IMR-90 (cell line): ENCODE measurements around the gene IL21. TPM values are rescaled to one million over a fixed set of nuclear protein-coding genes. Genes with fewer than 3 reads are reported as not detected.
A peak's percentile ranks its signal among the peaks of the same experiment; 100 is the strongest.

Experiments
- ATAC-seq: fragments of 200-7000 bp; cut with Tn5 transposase; 2 replicates; pipeline ENCODE4 v1.9.1; 2020; ENCODE audit warnings: low read depth, mild to moderate bottlenecking, moderate library complexity
- BruUV-seq: library from RNA; stranded (reverse); fragments of 400-500 nt; replicated peaks from 2 replicates; lab custom pipeline; 2021; lab: Mats Ljungman, UMichigan
- CTCF ChIA-PET: fragments of 300-600 bp; formaldehyde crosslinking; extraction: SDS; loops from one replicate; lab custom pipeline; 2021; ENCODE audit warnings: antibody characterized with exemption; lab: Yijun Ruan, JAX
- POLR2A ChIA-PET: fragments of 300-600 bp; sonication (Branson Sonifier 250); formaldehyde crosslinking; loops from one replicate; lab custom pipeline; 2022; ENCODE audit warnings: antibody characterized with exemption; ENCODE audit not compliant: unreplicated experiment; lab: Charles Lee
- DNase-seq: peaks from one replicate; pipeline ENCODE4 v3.0.0; 2013
- H2AFZ ChIP-seq: replicated peaks from 2 replicates; pipeline ENCODE3; 2013; ENCODE audit warnings: low read length, mild to moderate bottlenecking; ENCODE audit not compliant: poor library complexity
- H2AK5ac ChIP-seq: 2 replicates; pipeline ENCODE4 v1.6.1; 2013; ENCODE audit warnings: low read depth, low read length, inconsistent platforms
- H2AK9ac ChIP-seq: replicated peaks from 2 replicates; pipeline ENCODE3; 2013; ENCODE audit warnings: mild to moderate bottlenecking, low read depth, low read length, moderate library complexity; ENCODE audit not compliant: poor library complexity
- H2BK120ac ChIP-seq: 2 replicates; pipeline ENCODE4 v1.6.1; 2013; ENCODE audit warnings: low read depth, low read length, inconsistent platforms
- H2BK15ac ChIP-seq: 3 replicates; pipeline ENCODE4 v1.6.1; 2013; ENCODE audit warnings: low read depth, low read length, inconsistent platforms
- H2BK20ac ChIP-seq: 2 replicates; pipeline ENCODE4 v1.6.1; 2013; ENCODE audit warnings: low read depth, mild to moderate bottlenecking, inconsistent platforms, low read length, moderate library complexity
- H2BK5ac ChIP-seq: 2 replicates; pipeline ENCODE4 v1.6.1; 2013; ENCODE audit warnings: mild to moderate bottlenecking, low read depth, low read length, inconsistent platforms; ENCODE audit not compliant: poor library complexity, severe bottlenecking
- H3K14ac ChIP-seq: replicated peaks from 2 replicates; pipeline ENCODE4 v1.6.1; 2013; ENCODE audit warnings: low read depth, low read length, inconsistent platforms
- H3K18ac ChIP-seq: 2 replicates; pipeline ENCODE4 v1.6.1; 2013; ENCODE audit warnings: low read depth, low read length, control low read depth
- H3K23ac ChIP-seq: 2 replicates; pipeline ENCODE4 v1.6.1; 2013; ENCODE audit warnings: low read depth, low read length, inconsistent platforms
- H3K27ac ChIP-seq: 2 replicates; pipeline ENCODE4 v1.5.1; 2013; ENCODE audit warnings: mild to moderate bottlenecking, control low read depth, low read length; ENCODE audit not compliant: insufficient read depth
- H3K27me3 ChIP-seq: 2 replicates; pipeline ENCODE4 v1.6.1; 2013; ENCODE audit warnings: low read length; ENCODE audit not compliant: control insufficient read depth, insufficient read depth
- H3K36me3 ChIP-seq: 2 replicates; pipeline ENCODE4 v1.6.1; 2013; ENCODE audit warnings: low read length, mixed read lengths; ENCODE audit not compliant: control insufficient read depth, insufficient read depth
- H3K4ac ChIP-seq: 2 replicates; pipeline ENCODE4 v1.6.1; 2013; ENCODE audit warnings: low read depth, low read length, inconsistent platforms
- H3K4me1 ChIP-seq: 2 replicates; pipeline ENCODE4 v1.6.1; 2013; ENCODE audit warnings: low read length, mixed read lengths; ENCODE audit not compliant: control insufficient read depth, insufficient read depth
- H3K4me2 ChIP-seq: 2 replicates; pipeline ENCODE4 v1.6.1; 2013; ENCODE audit warnings: low read depth, mild to moderate bottlenecking, control low read depth, low read length, moderate library complexity
- H3K4me3 ChIP-seq: 2 replicates; pipeline ENCODE4 v1.5.1; 2013; ENCODE audit warnings: low read depth, mild to moderate bottlenecking, control low read depth, low read length, moderate library complexity; ENCODE audit not compliant: insufficient read depth
- H3K56ac ChIP-seq: 2 replicates; pipeline ENCODE4 v1.6.1; 2013; ENCODE audit warnings: low read length, inconsistent platforms; ENCODE audit not compliant: insufficient read depth; ENCODE audit errors: extremely low read depth
- H3K79me1 ChIP-seq, 2 experiments: 2 replicates each; pipeline ENCODE4 v1.6.1; 2013; ENCODE audit warnings: low read length in 2 of 2, inconsistent platforms in 1 of 2, low read depth in 1 of 2
- H3K9ac ChIP-seq: 2 replicates; pipeline ENCODE4 v1.6.1; 2013; ENCODE audit warnings: low read depth, low read length, control low read depth
- H3K9me1 ChIP-seq: 2 replicates; pipeline ENCODE4 v1.6.1; 2013; ENCODE audit warnings: low read length, inconsistent platforms; ENCODE audit not compliant: insufficient read depth
- H3K9me3 ChIP-seq: 2 replicates; pipeline ENCODE4 v1.6.1; 2013; ENCODE audit warnings: low read length; ENCODE audit not compliant: control insufficient read depth, insufficient read depth
- H4K20me1 ChIP-seq: 2 replicates; pipeline ENCODE4 v1.6.1; 2013; ENCODE audit warnings: low read length, inconsistent platforms; ENCODE audit not compliant: insufficient read depth
- H4K5ac ChIP-seq: 2 replicates; pipeline ENCODE4 v1.6.1; 2013; ENCODE audit warnings: mild to moderate bottlenecking, low read depth, low read length, control low read depth
- H4K8ac ChIP-seq, 2 experiments: 2 replicates each; pipeline ENCODE4 v1.6.1; 2013; ENCODE audit warnings: low read depth in 2 of 2, low read length in 2 of 2, control low read depth in 1 of 2, inconsistent platforms in 1 of 2
- H4K91ac ChIP-seq: 2 replicates; pipeline ENCODE4 v1.6.1; 2013; ENCODE audit warnings: low read depth, low read length, inconsistent platforms; ENCODE audit not compliant: insufficient read depth
- CEBPB ChIP-seq: IDR thresholded peaks from 2 replicates; pipeline ENCODE4 v1.6.1; 2012; ENCODE audit warnings: low read depth, low read length, improper control_type of control experiment
- FOS ChIP-seq: fragments of 150-350 bp; IDR thresholded peaks from 2 replicates; pipeline ENCODE4 v1.6.1; 2016; ENCODE audit warnings: low read depth, low read length
- NFE2L2 ChIP-seq: fragments of 150-350 bp; IDR thresholded peaks from 2 replicates; pipeline ENCODE4 v1.6.1; 2016; ENCODE audit warnings: low read depth, mild to moderate bottlenecking, low read length
- RAD21 ChIP-seq: IDR thresholded peaks from 2 replicates; pipeline ENCODE4 v1.6.1; 2012; ENCODE audit warnings: low read length, improper control_type of control experiment
- RFX5 ChIP-seq: IDR thresholded peaks from 2 replicates; pipeline ENCODE4 v1.8.0; 2012; ENCODE audit warnings: low read depth, mild to moderate bottlenecking, low read length, moderate library complexity
- WGBS, 2 experiments: methylation state at CpG; one replicate each; pipeline versions ENCODE4 v1.1.5 to v1.1.7; 2013; ENCODE audit warnings: missing lambda C conversion rate in 2 of 2; ENCODE audit not compliant: insufficient read length in 1 of 2; ENCODE audit errors: extremely low coverage in 2 of 2; 5-methylcytosine and 5-hydroxymethylcytosine counted together
- dilution Hi-C: fragments of 300-500 bp; cut with HindIII; formaldehyde crosslinking; loops from one replicate; pipeline ENCODE4 v1.14.3; 2018; ENCODE audit warnings: low sequenced_read_pairs; ENCODE audit not compliant: unreplicated experiment
- in situ Hi-C: fragments of 300-500 bp; cut with MboI; formaldehyde crosslinking; loops from 3 replicates; pipeline ENCODE4 v1.14.3; 2019; ENCODE audit warnings: low sequenced_read_pairs, inconsistent platforms, mixed read lengths
- intact Hi-C: fragments of 100-400 bp; cut with micrococcal nuclease; formaldehyde crosslinking; loops from 2 replicates; pipeline ENCODE4 v1.10.0; 2022
- polyA plus RNA-seq, 3 experiments: library from polyadenylated mRNA; depleted of rRNA; stranded (reverse); fragments of >200 nt; gene quantifications; 2 replicates each; pipeline ENCODE4 v1.2.3, GENCODE V29; 2012; ENCODE audit warnings: low replicate concordance in 1 of 3
- total RNA-seq: library from RNA; depleted of rRNA; stranded (reverse); fragments of >200 nt; gene quantifications from 2 replicates; pipeline ENCODE4 v1.2.3, GENCODE V29; 2012

Gene IL21
- total and polyA plus RNA-seq, 2 of the 4 experiments (the other 2 are of a cell fraction) = not detected

- peak overlapping the region; percentile 29 for H2BK5ac ChIP-seq
- H3K56ac ChIP-seq = peak overlapping the region; percentile 5; the same call in 1 of the 2 replicates
- dilution Hi-C loops (no loop called here), in situ Hi-C loops (no loop called here), intact Hi-C loops (no loop called here)
- H3K27ac ChIP-seq = peak overlapping the region; percentile 62; the same call in 1 of the 2 replicates
- H4K91ac ChIP-seq = peak overlapping the region; percentile 75; the same call in 1 of the 2 replicates
- peak overlapping the region; percentile 79 for H2BK120ac ChIP-seq
- no CpG with 5 or more reads among the region's 2 CpGs for WGBS, 2 experiments
- ATAC-seq (peak; percentile 74), DNase-seq (peak; percentile 97)
- ChIA-PET CTCF (no interaction called here), POLR2A (no interaction called here)
- H3K4ac ChIP-seq = peak overlapping the region; percentile 62
- peak overlapping the region; percentile 81 for H2BK20ac ChIP-seq
- H3K79me1 ChIP-seq = no peaks in the 10 kb centered on the region
- H3K14ac ChIP-seq = peak overlapping the region; percentile 13
- H3K18ac ChIP-seq = peak overlapping the region; percentile 6
- no peak overlapping the region for H3K4me2 ChIP-seq
- no peaks in the 10 kb centered on the region for H4K20me1 ChIP-seq
- H3K27me3 ChIP-seq = no peaks in the 10 kb centered on the region
- peak overlapping the region; percentile 6; the same call in 1 of the 2 replicates for H2AK5ac ChIP-seq
- peak overlapping the region; percentile 3; the same call in 1 of the 2 replicates for H3K23ac ChIP-seq
- H4K5ac ChIP-seq = no peak overlapping the region
- H3K9ac ChIP-seq = no peak overlapping the region
- no peak overlapping the region for H3K4me3 ChIP-seq
- peaks cover 12% of the 10 kb centered on the region for H3K9me1 ChIP-seq
- H3K9me3 ChIP-seq = no peaks in the 10 kb centered on the region
- TF ChIP-seq RFX5 = no peak
- TF ChIP-seq FOS = peak; percentile 82
- TF ChIP-seq NFE2L2 = no peak
- TF ChIP-seq RAD21 = no peak
- TF ChIP-seq CEBPB = peak; percentile 68; the same call in 1 of the 2 replicates
- no TSS peak for BruUV-seq
- peak overlapping the region; percentile 85; the same call in 1 of the 3 replicates for H2BK15ac ChIP-seq
- H2AFZ ChIP-seq = no peak overlapping the region
- H3K36me3 ChIP-seq = no peaks in the 10 kb centered on the region
- peaks cover 22% of the 10 kb centered on the region for H3K4me1 ChIP-seq
- peak overlapping the region; percentile 12 to 38; a peak in 1 of 4 replicates for H4K8ac ChIP-seq
- no peak overlapping the region for H2AK9ac ChIP-seq
Observed at GRCh38 chr4:122666527-122667245, 45.8 kb upstream of the IL21 start.
